GM23338 (cell line): ENCODE measurements around the gene MYOM1. TPM values are rescaled to one million over a fixed set of nuclear protein-coding genes. Genes with fewer than 3 reads are reported as not detected.

Experiments
- ATAC-seq: fragments of 200-7000 bp; cut with Tn5 transposase; 3 replicates; pipeline ENCODE4 v1.9.1; 2020
- DNase-seq: peaks from one replicate; pipeline ENCODE4 v3.0.0-alpha.2; 2015; ENCODE audit warnings: low spot score
- H2AFZ ChIP-seq: fragments of 200-600 bp; sonication (generic); 2 replicates; pipeline ENCODE4 v1.8.0; 2016; ENCODE audit warnings: antibody characterized with exemption, mild to moderate bottlenecking, moderate library complexity
- H3F3A ChIP-seq: fragments of 200-600 bp; sonication (generic); replicated peaks from 2 replicates; pipeline ENCODE4 v1.8.0; 2017; ENCODE audit warnings: antibody characterized with exemption, mixed run types, low read depth
- H3K27ac ChIP-seq: fragments of 200-600 bp; sonication (generic); 2 replicates; pipeline ENCODE4 v1.6.1; 2016; ENCODE audit warnings: low read depth
- H3K27me3 ChIP-seq: fragments of 200-600 bp; sonication (generic); 2 replicates; pipeline ENCODE4 v1.8.0; 2016; ENCODE audit warnings: mild to moderate bottlenecking, mixed run types, moderate library complexity; ENCODE audit not compliant: insufficient read depth
- H3K36me3 ChIP-seq: fragments of 200-600 bp; sonication (generic); 2 replicates; pipeline ENCODE4 v1.8.0; 2016; ENCODE audit warnings: mild to moderate bottlenecking; ENCODE audit not compliant: insufficient read depth
- H3K4me1 ChIP-seq: fragments of 200-600 bp; sonication (generic); 2 replicates; pipeline ENCODE4 v1.8.0; 2016; ENCODE audit warnings: mild to moderate bottlenecking, moderate library complexity; ENCODE audit not compliant: insufficient read depth
- H3K4me2 ChIP-seq: fragments of 200-600 bp; sonication (generic); 2 replicates; pipeline ENCODE4 v1.7.1; 2017; ENCODE audit warnings: mixed run types
- H3K4me3 ChIP-seq: fragments of 200-600 bp; sonication (generic); 2 replicates; pipeline ENCODE4 v1.6.1; 2016; ENCODE audit warnings: mixed run types
- H3K79me2 ChIP-seq: fragments of 200-600 bp; sonication (generic); replicated peaks from 2 replicates; pipeline ENCODE4 v1.8.0; 2017; ENCODE audit warnings: mild to moderate bottlenecking; ENCODE audit not compliant: insufficient read depth
- H3K9me2 ChIP-seq: fragments of 200-600 bp; sonication (generic); 2 replicates; pipeline ENCODE4 v1.8.0; 2017; ENCODE audit not compliant: insufficient read depth
- H4K20me1 ChIP-seq: fragments of 200-600 bp; sonication (generic); replicated peaks from 2 replicates; pipeline ENCODE4 v1.8.0; 2017; ENCODE audit warnings: mild to moderate bottlenecking; ENCODE audit not compliant: insufficient read depth
- H3K27ac Mint-ChIP-seq: 2 replicates; pipeline ENCODE4 v1.8.0; 2020; ENCODE audit warnings: inconsistent platforms, mild to moderate bottlenecking, moderate library complexity, mixed read lengths
- H3K27me3 Mint-ChIP-seq: 3 replicates; pipeline ENCODE4 v1.8.0; 2022; ENCODE audit warnings: low read depth, mild to moderate bottlenecking, moderate library complexity, mixed read lengths, inconsistent platforms; ENCODE audit not compliant: insufficient read depth, poor library complexity
- H3K36me3 Mint-ChIP-seq: 3 replicates; pipeline ENCODE4 v1.8.0; 2021; ENCODE audit warnings: low read depth, mild to moderate bottlenecking, inconsistent platforms, moderate library complexity, mixed read lengths
- H3K4me1 Mint-ChIP-seq: 3 replicates; pipeline ENCODE4 v1.8.0; 2020; ENCODE audit warnings: mild to moderate bottlenecking, inconsistent platforms, mixed read lengths
- H3K4me3 Mint-ChIP-seq: 3 replicates; pipeline ENCODE4 v1.8.0; 2021; ENCODE audit warnings: moderate library complexity, mild to moderate bottlenecking, inconsistent platforms, mixed read lengths
- H3K9me3 Mint-ChIP-seq: 3 replicates; pipeline ENCODE4 v1.8.0; 2020; ENCODE audit warnings: moderate library complexity, mild to moderate bottlenecking, inconsistent platforms, mixed read lengths
- CREB1 ChIP-seq: fragments of 250-450 bp; sonication (Bioruptor Pico); IDR thresholded peaks from 2 replicates; pipeline ENCODE4 v1.5.0; 2020; ENCODE audit warnings: low read depth, mild to moderate bottlenecking, moderate library complexity
- EZH2 ChIP-seq: fragments of 200-600 bp; sonication (generic); IDR thresholded peaks from one replicate; pipeline ENCODE4 v1.8.0; 2017; ENCODE audit warnings: antibody characterized with exemption, mild to moderate bottlenecking, low read depth; ENCODE audit not compliant: unreplicated experiment
- EZH2phosphoT487 ChIP-seq: fragments of 200-600 bp; sonication (generic); IDR thresholded peaks from one replicate; pipeline ENCODE4 v1.8.1; 2018; ENCODE audit warnings: antibody characterized with exemption; ENCODE audit not compliant: unreplicated experiment
- JUNB ChIP-seq: IDR thresholded peaks from one replicate; pipeline ENCODE4 v1.6.1; 2016; ENCODE audit warnings: antibody characterized with exemption; ENCODE audit not compliant: unreplicated experiment
- NANOG ChIP-seq: IDR thresholded peaks from 2 replicates; pipeline ENCODE4 v1.6.1; 2016; ENCODE audit warnings: antibody characterized with exemption, borderline replicate concordance
- POLR2AphosphoS5 ChIP-seq: IDR thresholded peaks from 2 replicates; pipeline ENCODE4 v1.6.1; 2016; ENCODE audit warnings: antibody characterized with exemption, low read depth
- STAT1 ChIP-seq: IDR thresholded peaks from one replicate; pipeline ENCODE4 v1.6.1; 2016; ENCODE audit warnings: antibody characterized with exemption; ENCODE audit not compliant: unreplicated experiment
- ZNF114 ChIP-seq: fragments of 250-450 bp; sonication (Bioruptor Pico); IDR thresholded peaks from 2 replicates; pipeline ENCODE4 v1.5.0; 2020; ENCODE audit warnings: mild to moderate bottlenecking, moderate library complexity
- ZNF331 ChIP-seq: fragments of 250-450 bp; sonication (Bioruptor Pico); IDR thresholded peaks from 2 replicates; pipeline ENCODE4 v1.5.0; 2020; ENCODE audit warnings: low read depth, mild to moderate bottlenecking, moderate library complexity
- polyA plus RNA-seq: library from polyadenylated mRNA; unstranded; fragments of >200 nt; fragmentation: Nextera tagmentation; extraction: Ambion mirVana; gene quantifications from 2 replicates; pipeline ENCODE4 v1.2.1, GENCODE V29; 2016
- total RNA-seq: library from RNA; depleted of rRNA; stranded (reverse); fragments of >200 nt; shearing (Covaris generic); gene quantifications from 2 replicates; pipeline ENCODE4 v1.2.3, GENCODE V29; 2014
- TF ChIP-seq, protein P1 (sequence below): IDR thresholded peaks from 2 replicates; pipeline ENCODE4 v1.6.1; 2016; ENCODE audit warnings: antibody characterized with exemption
- TF ChIP-seq, protein P2 (sequence below): IDR thresholded peaks from one replicate; pipeline ENCODE4 v1.6.1; 2018; ENCODE audit warnings: antibody characterized with exemption; ENCODE audit not compliant: unreplicated experiment
- TF ChIP-seq, protein P3 (sequence below), 2 experiments: fragments of 200-600 bp in 1 of 2; sonication (generic) in 1 of 2; conservative IDR thresholded peaks; 2 replicates each; pipeline versions ENCODE4 v1.5.1 to v1.6.1; 2016 to 2017; ENCODE audit warnings: antibody characterized with exemption in 2 of 2, low read depth in 2 of 2, mild to moderate bottlenecking in 2 of 2, moderate library complexity in 1 of 2
- TF ChIP-seq, protein P4 (sequence below): fragments of 250-450 bp; sonication (Bioruptor Pico); IDR thresholded peaks from 2 replicates; pipeline ENCODE4 v1.5.0; 2020; ENCODE audit warnings: mild to moderate bottlenecking, moderate library complexity

The MYOM1 gene
- total and polyA plus RNA-seq, 2 experiments from 2014 or later = 0.27 to 0.38 TPM

DNA sequence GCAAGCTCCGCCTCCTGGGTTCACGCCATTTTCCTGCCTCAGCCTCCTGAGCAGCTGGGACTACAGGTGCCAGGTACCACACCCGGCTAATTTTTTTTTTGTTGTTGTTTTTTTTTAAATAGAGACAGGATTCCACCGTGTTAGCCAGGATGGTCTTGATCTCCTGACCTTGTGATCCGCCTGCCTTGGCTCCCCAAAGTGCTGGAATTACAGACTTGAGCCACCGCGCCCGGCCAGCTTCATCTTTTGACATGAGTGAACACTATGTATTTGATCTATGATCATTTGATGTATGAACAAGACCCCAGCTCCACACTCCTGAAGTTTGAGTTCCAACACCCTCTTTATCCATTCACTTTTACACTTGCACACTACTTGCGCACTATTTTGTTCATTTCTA is 163.5 kb downstream of the MYOM1 start:
- Mint-ChIP-seq H3K4me3 (no peak overlapping the region), H3K27ac (no peak overlapping the region), H3K27me3 (peaks cover 1% of the 10 kb centered on the region), H3K4me1 (peaks cover 10% of the 10 kb centered on the region), H3K36me3 (peaks cover 6% of the 10 kb centered on the region; the same call in 2 of the 3 replicates), H3K9me3 (peaks cover 6% of the 10 kb centered on the region; the same call in 2 of the 3 replicates)
- Histone ChIP-seq H3K9me2 (no peaks in the 10 kb centered on the region), H4K20me1 (no peaks in the 10 kb centered on the region), H3K4me1 (peaks cover 5% of the 10 kb centered on the region; the same call in 1 of the 2 replicates), H2AFZ (no peak overlapping the region), H3F3A (no peaks in the 10 kb centered on the region), H3K4me2 (no peak overlapping the region), H3K4me3 (no peak overlapping the region), H3K27ac (no peak overlapping the region), H3K27me3 (no peaks in the 10 kb centered on the region), H3K79me2 (no peaks in the 10 kb centered on the region), H3K36me3 (no peaks in the 10 kb centered on the region)
- no peak for TF ChIP-seq STAT1
- TF ChIP-seq CREB1 (CRISPR knock-in tag) = no peak
- no peak for TF ChIP-seq ZNF331 (CRISPR knock-in tag)
- TF ChIP-seq EZH2 = no peak
- no peak for TF ChIP-seq POLR2AphosphoS5
- TF ChIP-seq, protein P1, sequence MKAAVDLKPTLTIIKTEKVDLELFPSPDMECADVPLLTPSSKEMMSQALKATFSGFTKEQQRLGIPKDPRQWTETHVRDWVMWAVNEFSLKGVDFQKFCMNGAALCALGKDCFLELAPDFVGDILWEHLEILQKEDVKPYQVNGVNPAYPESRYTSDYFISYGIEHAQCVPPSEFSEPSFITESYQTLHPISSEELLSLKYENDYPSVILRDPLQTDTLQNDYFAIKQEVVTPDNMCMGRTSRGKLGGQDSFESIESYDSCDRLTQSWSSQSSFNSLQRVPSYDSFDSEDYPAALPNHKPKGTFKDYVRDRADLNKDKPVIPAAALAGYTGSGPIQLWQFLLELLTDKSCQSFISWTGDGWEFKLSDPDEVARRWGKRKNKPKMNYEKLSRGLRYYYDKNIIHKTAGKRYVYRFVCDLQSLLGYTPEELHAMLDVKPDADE = no peak
- no peak for TF ChIP-seq EZH2phosphoT487
- TF ChIP-seq NANOG = no peak
- TF ChIP-seq, protein P2, sequence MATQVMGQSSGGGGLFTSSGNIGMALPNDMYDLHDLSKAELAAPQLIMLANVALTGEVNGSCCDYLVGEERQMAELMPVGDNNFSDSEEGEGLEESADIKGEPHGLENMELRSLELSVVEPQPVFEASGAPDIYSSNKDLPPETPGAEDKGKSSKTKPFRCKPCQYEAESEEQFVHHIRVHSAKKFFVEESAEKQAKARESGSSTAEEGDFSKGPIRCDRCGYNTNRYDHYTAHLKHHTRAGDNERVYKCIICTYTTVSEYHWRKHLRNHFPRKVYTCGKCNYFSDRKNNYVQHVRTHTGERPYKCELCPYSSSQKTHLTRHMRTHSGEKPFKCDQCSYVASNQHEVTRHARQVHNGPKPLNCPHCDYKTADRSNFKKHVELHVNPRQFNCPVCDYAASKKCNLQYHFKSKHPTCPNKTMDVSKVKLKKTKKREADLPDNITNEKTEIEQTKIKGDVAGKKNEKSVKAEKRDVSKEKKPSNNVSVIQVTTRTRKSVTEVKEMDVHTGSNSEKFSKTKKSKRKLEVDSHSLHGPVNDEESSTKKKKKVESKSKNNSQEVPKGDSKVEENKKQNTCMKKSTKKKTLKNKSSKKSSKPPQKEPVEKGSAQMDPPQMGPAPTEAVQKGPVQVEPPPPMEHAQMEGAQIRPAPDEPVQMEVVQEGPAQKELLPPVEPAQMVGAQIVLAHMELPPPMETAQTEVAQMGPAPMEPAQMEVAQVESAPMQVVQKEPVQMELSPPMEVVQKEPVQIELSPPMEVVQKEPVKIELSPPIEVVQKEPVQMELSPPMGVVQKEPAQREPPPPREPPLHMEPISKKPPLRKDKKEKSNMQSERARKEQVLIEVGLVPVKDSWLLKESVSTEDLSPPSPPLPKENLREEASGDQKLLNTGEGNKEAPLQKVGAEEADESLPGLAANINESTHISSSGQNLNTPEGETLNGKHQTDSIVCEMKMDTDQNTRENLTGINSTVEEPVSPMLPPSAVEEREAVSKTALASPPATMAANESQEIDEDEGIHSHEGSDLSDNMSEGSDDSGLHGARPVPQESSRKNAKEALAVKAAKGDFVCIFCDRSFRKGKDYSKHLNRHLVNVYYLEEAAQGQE = no peak
- no peak for TF ChIP-seq ZNF114 (CRISPR knock-in tag)
- TF ChIP-seq, protein P3, sequence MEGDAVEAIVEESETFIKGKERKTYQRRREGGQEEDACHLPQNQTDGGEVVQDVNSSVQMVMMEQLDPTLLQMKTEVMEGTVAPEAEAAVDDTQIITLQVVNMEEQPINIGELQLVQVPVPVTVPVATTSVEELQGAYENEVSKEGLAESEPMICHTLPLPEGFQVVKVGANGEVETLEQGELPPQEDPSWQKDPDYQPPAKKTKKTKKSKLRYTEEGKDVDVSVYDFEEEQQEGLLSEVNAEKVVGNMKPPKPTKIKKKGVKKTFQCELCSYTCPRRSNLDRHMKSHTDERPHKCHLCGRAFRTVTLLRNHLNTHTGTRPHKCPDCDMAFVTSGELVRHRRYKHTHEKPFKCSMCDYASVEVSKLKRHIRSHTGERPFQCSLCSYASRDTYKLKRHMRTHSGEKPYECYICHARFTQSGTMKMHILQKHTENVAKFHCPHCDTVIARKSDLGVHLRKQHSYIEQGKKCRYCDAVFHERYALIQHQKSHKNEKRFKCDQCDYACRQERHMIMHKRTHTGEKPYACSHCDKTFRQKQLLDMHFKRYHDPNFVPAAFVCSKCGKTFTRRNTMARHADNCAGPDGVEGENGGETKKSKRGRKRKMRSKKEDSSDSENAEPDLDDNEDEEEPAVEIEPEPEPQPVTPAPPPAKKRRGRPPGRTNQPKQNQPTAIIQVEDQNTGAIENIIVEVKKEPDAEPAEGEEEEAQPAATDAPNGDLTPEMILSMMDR (conservative IDR thresholded peaks at IDR 0.05; ENCODE audit: low read depth in 2 of 2) = no peak
- TF ChIP-seq, protein P4, sequence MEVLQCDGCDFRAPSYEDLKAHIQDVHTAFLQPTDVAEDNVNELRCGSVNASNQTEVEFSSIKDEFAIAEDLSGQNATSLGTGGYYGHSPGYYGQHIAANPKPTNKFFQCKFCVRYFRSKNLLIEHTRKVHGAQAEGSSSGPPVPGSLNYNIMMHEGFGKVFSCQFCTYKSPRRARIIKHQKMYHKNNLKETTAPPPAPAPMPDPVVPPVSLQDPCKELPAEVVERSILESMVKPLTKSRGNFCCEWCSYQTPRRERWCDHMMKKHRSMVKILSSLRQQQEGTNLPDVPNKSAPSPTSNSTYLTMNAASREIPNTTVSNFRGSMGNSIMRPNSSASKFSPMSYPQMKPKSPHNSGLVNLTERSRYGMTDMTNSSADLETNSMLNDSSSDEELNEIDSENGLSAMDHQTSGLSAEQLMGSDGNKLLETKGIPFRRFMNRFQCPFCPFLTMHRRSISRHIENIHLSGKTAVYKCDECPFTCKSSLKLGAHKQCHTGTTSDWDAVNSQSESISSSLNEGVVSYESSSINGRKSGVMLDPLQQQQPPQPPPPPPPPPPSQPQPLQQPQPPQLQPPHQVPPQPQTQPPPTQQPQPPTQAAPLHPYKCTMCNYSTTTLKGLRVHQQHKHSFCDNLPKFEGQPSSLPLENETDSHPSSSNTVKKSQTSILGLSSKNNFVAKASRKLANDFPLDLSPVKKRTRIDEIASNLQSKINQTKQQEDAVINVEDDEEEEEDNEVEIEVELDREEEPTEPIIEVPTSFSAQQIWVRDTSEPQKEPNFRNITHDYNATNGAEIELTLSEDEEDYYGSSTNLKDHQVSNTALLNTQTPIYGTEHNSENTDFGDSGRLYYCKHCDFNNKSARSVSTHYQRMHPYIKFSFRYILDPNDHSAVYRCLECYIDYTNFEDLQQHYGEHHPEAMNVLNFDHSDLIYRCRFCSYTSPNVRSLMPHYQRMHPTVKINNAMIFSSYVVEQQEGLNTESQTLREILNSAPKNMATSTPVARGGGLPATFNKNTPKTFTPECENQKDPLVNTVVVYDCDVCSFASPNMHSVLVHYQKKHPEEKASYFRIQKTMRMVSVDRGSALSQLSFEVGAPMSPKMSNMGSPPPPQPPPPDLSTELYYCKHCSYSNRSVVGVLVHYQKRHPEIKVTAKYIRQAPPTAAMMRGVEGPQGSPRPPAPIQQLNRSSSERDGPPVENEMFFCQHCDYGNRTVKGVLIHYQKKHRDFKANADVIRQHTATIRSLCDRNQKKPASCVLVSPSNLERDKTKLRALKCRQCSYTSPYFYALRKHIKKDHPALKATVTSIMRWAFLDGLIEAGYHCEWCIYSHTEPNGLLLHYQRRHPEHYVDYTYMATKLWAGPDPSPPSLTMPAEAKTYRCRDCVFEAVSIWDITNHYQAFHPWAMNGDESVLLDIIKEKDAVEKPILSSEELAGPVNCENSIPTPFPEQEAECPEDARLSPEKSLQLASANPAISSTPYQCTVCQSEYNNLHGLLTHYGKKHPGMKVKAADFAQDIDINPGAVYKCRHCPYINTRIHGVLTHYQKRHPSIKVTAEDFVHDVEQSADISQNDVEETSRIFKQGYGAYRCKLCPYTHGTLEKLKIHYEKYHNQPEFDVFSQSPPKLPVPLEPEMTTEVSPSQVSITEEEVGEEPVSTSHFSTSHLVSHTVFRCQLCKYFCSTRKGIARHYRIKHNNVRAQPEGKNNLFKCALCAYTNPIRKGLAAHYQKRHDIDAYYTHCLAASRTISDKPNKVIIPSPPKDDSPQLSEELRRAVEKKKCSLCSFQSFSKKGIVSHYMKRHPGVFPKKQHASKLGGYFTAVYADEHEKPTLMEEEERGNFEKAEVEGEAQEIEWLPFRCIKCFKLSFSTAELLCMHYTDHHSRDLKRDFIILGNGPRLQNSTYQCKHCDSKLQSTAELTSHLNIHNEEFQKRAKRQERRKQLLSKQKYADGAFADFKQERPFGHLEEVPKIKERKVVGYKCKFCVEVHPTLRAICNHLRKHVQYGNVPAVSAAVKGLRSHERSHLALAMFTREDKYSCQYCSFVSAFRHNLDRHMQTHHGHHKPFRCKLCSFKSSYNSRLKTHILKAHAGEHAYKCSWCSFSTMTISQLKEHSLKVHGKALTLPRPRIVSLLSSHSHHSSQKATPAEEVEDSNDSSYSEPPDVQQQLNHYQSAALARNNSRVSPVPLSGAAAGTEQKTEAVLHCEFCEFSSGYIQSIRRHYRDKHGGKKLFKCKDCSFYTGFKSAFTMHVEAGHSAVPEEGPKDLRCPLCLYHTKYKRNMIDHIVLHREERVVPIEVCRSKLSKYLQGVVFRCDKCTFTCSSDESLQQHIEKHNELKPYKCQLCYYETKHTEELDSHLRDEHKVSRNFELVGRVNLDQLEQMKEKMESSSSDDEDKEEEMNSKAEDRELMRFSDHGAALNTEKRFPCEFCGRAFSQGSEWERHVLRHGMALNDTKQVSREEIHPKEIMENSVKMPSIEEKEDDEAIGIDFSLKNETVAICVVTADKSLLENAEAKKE (CRISPR knock-in tag) = no peak
- TF ChIP-seq JUNB = no peak
- ATAC-seq = no peak
- DNase-seq = no peak
